HG03159 (cell line): ENCODE data around the gene MMRN2.

Experiments used
- ATAC-seq: cut with Tn5 transposase; IDR thresholded peaks from one replicate; pipeline ENCODE4 v1.9.1; 2021; ENCODE audit warnings: mild to moderate bottlenecking, moderate library complexity; ENCODE audit not compliant: unreplicated experiment

MMRN2 gene

GRCh38 chr10:86969421-86970041 is 12.1 kb upstream of the MMRN2 start:
- no peak for ATAC-seq

DNA sequence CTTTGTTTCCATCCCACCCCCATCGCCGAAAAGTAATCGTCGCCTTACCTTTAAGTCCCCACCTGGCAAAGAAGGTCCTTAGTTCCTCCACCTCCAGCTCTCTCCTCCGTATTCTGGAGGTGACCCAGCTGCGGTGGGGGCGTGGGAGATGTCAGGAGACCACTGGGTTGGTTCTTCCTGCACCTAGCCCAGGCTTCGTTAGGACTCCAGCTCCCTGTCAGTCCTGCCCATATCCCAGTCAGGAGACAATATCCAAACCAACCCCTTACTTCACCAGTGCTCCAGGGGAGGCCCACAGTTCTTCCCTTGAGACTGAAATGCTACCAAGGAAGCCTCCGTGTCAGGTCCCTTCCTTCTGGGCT is 11.6 kb upstream of the MMRN2 start:
- ATAC-seq: no peak

- no peak for ATAC-seq
Observed at GRCh38 chr10:86968271-86968993, 11.0 kb upstream of the MMRN2 start, which contains the start of gene ADIRF. ADIRF (plus strand) TSS chr10:86968482; CDS start chr10:86968545, 63 bp downstream.

- no peak for ATAC-seq
Observed at GRCh38 chr10:86967481-86967941, 10.1 kb upstream of the MMRN2 start.

GRCh38 chr10:86965986-86966654 is 8.7 kb upstream of the MMRN2 start:
- no peak for ATAC-seq

GRCh38 chr10:86964847-86965190 is 7.4 kb upstream of the MMRN2 start:
- ATAC-seq: no peak

GRCh38 chr10:86964061-86964846 is 6.8 kb upstream of the MMRN2 start:
- ATAC-seq: no peak

- ATAC-seq: no peak
Observed at GRCh38 chr10:86963341-86963919, 6.0 kb upstream of the MMRN2 start.

DNA sequence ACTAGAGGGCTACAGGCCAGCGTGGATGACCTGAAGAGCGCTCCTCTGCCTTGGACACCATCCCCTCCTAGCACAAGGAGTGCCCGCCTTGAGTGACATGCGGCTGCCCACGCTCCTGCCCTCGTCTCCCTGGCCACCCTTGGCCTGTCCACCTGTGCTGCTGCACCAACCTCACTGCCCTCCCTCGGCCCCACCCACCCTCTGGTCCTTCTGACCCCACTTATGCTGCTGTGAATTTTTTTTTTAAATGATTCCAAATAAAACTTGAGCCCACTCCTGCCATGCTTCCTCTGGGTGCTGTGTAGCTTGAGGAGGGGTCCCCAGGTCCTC is 5.5 kb upstream of the MMRN2 start:
- no peak for ATAC-seq

DNA sequence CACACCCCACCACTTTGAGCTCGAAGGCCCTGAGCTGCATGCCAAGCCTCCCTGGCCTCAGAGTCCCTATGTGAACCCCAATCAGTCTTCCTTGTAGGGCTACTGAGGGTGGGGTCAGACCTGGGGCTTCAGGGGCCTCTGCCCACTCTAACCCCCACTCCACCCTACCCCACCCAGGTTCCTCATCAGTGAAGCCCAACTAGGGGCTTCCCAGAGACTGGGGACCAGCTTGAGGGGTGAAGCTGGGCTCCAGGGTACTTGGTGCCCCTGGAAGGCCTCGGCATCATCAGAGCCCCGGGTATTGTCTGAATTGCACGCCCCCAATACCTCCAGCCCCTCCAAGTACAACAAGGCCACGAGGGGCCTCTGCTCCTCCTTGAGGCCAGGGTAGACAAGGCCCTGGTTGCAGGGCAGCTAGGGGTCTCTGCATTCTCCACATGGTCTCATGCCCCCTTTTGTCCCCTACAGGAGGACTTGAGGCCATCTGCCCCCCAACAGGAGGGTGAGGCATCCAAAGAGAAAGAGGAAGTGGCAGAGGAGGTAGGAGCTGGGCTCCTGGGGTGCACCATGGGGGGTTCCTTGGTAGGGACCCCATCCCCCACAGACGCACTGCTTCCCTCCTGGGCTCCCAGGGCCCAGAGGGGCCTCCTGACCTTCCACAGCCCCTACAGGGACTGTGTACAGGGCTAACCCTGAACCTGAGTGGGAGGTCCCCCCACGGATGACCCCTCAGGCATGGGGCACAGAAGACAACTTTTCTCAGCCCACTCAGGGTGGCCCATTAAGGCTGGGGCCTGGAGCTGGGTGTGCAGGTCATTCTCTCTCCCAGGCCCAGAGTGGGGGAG is 4.9 kb upstream of the MMRN2 start:
- no peak for ATAC-seq

DNA sequence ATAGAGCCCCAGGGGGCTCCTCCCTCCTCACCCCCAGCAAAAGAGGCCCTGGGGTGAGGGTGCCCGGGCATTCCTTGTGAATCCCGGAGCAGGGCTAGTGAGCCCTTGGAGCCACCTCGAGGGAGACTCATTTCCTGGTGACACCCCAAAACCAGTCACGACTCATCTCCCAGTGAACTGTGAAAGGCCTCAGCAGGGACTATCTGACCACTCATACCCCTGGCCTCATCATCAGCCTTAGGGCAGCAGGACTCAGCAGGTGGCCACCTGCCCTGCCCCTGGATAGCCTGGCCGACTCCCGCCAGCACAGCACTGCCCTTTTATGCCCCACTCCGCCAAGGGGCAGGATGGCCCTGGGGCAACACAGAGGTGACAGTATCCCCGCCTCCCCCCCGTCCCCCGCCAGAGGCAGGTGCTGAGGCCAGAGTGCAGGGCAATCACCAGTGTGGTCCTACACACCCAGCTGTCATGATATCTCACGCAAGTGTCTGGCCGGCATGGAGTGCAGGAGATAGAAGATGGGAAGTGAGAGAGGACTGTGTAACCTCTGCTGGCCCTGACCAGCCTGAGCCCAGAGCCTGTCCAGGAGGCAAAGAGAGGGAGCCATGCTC is 4.2 kb upstream of the MMRN2 start:
- no peak for ATAC-seq

GRCh38 chr10:86960863-86961434 is 3.5 kb upstream of the MMRN2 start:
- ATAC-seq: no peak

- ATAC-seq: peak; percentile 74
Observed at GRCh38 chr10:86960003-86960862, 2.8 kb upstream of the MMRN2 start.

GRCh38 chr10:86959737-86960002 is 2.3 kb upstream of the MMRN2 start:
- ATAC-seq: no peak

- no peak for ATAC-seq
Observed at GRCh38 chr10:86958901-86959736, 1.7 kb upstream of the MMRN2 start.

DNA sequence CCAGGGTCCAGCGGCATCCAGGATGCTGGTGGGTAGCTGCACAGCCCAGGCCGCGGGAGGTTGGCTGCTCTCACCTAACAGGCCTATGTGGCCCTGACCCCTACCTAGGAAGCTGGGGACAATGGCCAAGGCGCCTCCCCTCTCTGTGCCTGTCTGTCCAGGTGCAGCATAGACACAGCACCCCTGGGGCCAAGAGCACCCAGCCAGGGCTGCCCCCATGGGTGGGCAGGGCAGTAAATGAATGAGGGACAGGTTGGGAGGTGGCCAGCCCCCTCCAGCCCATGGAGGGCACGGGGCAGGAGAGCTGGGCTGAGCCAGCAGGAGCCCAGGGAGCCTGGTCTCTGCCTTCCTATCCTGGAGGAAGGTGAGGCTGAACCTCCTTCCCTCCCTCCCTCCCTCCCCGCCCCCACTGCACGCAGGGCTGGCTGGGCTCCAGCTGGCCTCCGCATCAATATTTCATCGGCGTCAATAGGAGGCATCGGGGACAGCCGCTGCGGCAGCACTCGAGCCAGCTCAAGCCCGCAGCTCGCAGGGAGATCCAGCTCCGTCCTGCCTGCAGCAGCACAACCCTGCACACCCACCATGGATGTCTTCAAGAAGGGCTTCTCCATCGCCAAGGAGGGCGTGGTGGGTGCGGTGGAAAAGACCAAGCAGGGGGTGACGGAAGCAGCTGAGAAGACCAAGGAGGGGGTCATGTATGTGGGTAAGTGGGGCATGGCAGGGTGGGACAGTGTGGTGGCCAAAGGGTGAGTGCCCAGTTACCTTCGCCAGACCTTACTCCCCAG is 893 bp upstream of the MMRN2 start, which contains the start of gene SNCG:
SNCG (plus strand) TSS at position 484 of the 785 bp plus-strand sequence; CDS start at position 583, 99 bp downstream.
- ATAC-seq: no peak

DNA sequence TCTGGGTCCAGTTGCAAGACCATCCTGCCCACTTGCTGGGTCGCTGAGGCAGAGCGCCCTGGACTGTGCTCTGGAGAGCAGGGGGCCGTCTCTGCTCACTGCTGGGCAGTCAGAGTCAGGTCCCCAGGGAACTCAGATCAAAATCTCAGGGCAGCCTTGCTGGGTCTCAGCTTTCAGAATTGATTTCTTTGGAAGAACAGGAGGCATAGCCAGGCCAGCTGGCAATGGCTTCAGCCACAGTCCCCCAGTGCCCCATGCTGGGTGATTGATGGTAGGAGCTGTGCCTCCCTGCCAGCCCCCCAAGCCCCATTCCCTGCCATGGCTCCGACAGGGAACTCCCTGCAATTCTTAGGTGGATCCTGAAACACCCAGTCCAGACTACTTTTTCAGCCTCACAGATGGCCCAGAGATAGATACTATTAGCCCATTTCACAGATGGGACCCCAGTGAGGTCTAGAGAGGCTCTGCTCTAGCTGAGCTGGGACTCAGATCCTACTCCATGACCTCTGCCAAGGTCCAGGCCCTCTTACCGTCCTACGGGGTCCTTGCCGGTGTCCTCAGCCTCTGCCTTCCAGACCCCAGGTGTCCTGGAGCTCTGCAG is 467 bp downstream of the MMRN2 start:
- ATAC-seq: no peak
